Breast epithelium (tissue), 3 donors: ENCODE data around the gene FAM168A.

ENCODE experiments used
- CTCF ChIP-seq, 3 donors: fragments of 450-650 bp; IDR thresholded peaks; one replicate each; pipeline ENCODE4 v1.5.1; 2016 to 2017; ENCODE audit warnings: antibody characterized with exemption in 3 of 3, mild to moderate bottlenecking in 3 of 3, moderate library complexity in 3 of 3
- POLR2A ChIP-seq: fragments of 450-650 bp; IDR thresholded peaks from one replicate; pipeline ENCODE4 v1.6.1; 2016; ENCODE audit warnings: antibody characterized with exemption, mild to moderate bottlenecking, moderate library complexity
- POLR2AphosphoS5 ChIP-seq, 3 donors: sonication (generic); formaldehyde crosslinking; IDR thresholded peaks; one replicate each; pipeline ENCODE4 v1.6.1; 2017; ENCODE audit warnings: antibody characterized with exemption in 3 of 3

GRCh38 chr11:73635721-73636120 is 37.8 kb upstream of the FAM168A start:
- TF ChIP-seq CTCF (IDR thresholded peaks at IDR 0.05) (no peak), POLR2A (no peak), POLR2AphosphoS5 (IDR thresholded peaks at IDR 0.05) (no peak)
